ENCODE measurements around the gene BLZF1. TPM values are rescaled to one million over a fixed set of nuclear protein-coding genes. Genes with fewer than 3 reads are reported as not detected.
A peak's percentile ranks its signal among the peaks of the same experiment; 100 is the strongest.
"Not testable (repeated sequence)": the region's sequence is repeated elsewhere in the genome, so short reads cannot be mapped to it uniquely, and the experiment has no call there.

Gene BLZF1
- total RNA-seq, 1 donor from 2014 or later: 11.5 TPM

- Histone ChIP-seq H3K27me3 (ENCODE audit: control insufficient read depth in 3 of 3, insufficient read depth in 3 of 3, low read length in 3 of 3) (no peaks in the 10 kb centered on the region), H3K4me3 (ENCODE audit: low read length in 3 of 3) (no peak overlapping the region), H3K9me3 (ENCODE audit: control insufficient read depth in 3 of 3, low read length in 3 of 3) (no peaks in the 10 kb centered on the region), H3K4me1 (ENCODE audit: control insufficient read depth in 3 of 3, insufficient read depth in 3 of 3, low read length in 3 of 3) (no peaks in the 10 kb centered on the region), H3K36me3 (ENCODE audit: control insufficient read depth in 3 of 3, insufficient read depth in 3 of 3, low read length in 3 of 3) (peaks cover 13 to 40% (median 31%) of the 10 kb centered on the region in 3 donors), H3K27ac (ENCODE audit: low read depth, low read length) (no peak overlapping the region), H3K9ac (ENCODE audit: low read depth in 1 of 3, low read length in 3 of 3) (no peak overlapping the region)
Measured at GRCh38 chr1:169387399-169387798, 19.4 kb downstream of the BLZF1 start.

- no peak overlapping the region for H3K27ac ChIP-seq (ENCODE audit: low read depth, low read length)
- no peaks in the 10 kb centered on the region for H3K4me1 ChIP-seq (ENCODE audit: control insufficient read depth in 3 of 3, insufficient read depth in 3 of 3, low read length in 3 of 3)
- no peaks in the 10 kb centered on the region for H3K9me3 ChIP-seq (ENCODE audit: control insufficient read depth in 3 of 3, low read length in 3 of 3)
- H3K36me3 ChIP-seq (ENCODE audit: control insufficient read depth in 3 of 3, insufficient read depth in 3 of 3, low read length in 3 of 3): peaks cover 10 to 36% (median 28%) of the 10 kb centered on the region in 3 donors
- H3K4me3 ChIP-seq (ENCODE audit: low read length in 3 of 3): no peak overlapping the region
- H3K9ac ChIP-seq (ENCODE audit: low read depth in 1 of 3, low read length in 3 of 3): no peak overlapping the region
- no peaks in the 10 kb centered on the region for H3K27me3 ChIP-seq (ENCODE audit: control insufficient read depth in 3 of 3, insufficient read depth in 3 of 3, low read length in 3 of 3)
Measured at GRCh38 chr1:169390303-169390702, 22.3 kb downstream of the BLZF1 start.

GRCh38 chr1:169392406-169392805 lies 24.4 kb downstream of the BLZF1 start:
- Histone ChIP-seq H3K4me1 (ENCODE audit: control insufficient read depth in 3 of 3, insufficient read depth in 3 of 3, low read length in 3 of 3) (no peaks in the 10 kb centered on the region), H3K27ac (ENCODE audit: low read depth, low read length) (no peak overlapping the region), H3K27me3 (ENCODE audit: control insufficient read depth in 3 of 3, insufficient read depth in 3 of 3, low read length in 3 of 3) (no peaks in the 10 kb centered on the region), H3K4me3 (ENCODE audit: low read length in 3 of 3) (no peak overlapping the region), H3K9ac (ENCODE audit: low read depth in 1 of 3, low read length in 3 of 3) (no peak overlapping the region), H3K36me3 (ENCODE audit: control insufficient read depth in 3 of 3, insufficient read depth in 3 of 3, low read length in 3 of 3) (peaks cover 9 to 26% (median 22%) of the 10 kb centered on the region in 3 donors), H3K9me3 (ENCODE audit: control insufficient read depth in 3 of 3, low read length in 3 of 3) (no peaks in the 10 kb centered on the region)

GRCh38 chr1:169395955-169396354 lies 28.0 kb downstream of the BLZF1 start:
- Histone ChIP-seq H3K4me1 (ENCODE audit: control insufficient read depth in 3 of 3, insufficient read depth in 3 of 3, low read length in 3 of 3) (no peaks in the 10 kb centered on the region), H3K4me3 (ENCODE audit: low read length in 3 of 3) (no peak overlapping the region), H3K9ac (ENCODE audit: low read depth in 1 of 3, low read length in 3 of 3) (no peak overlapping the region), H3K36me3 (ENCODE audit: control insufficient read depth in 3 of 3, insufficient read depth in 3 of 3, low read length in 3 of 3) (peaks cover 5 to 17% (median 15%) of the 10 kb centered on the region in 3 donors), H3K9me3 (ENCODE audit: control insufficient read depth in 3 of 3, low read length in 3 of 3) (no peaks in the 10 kb centered on the region), H3K27me3 (ENCODE audit: control insufficient read depth in 3 of 3, insufficient read depth in 3 of 3, low read length in 3 of 3) (no peaks in the 10 kb centered on the region), H3K27ac (ENCODE audit: low read depth, low read length) (no peak overlapping the region)

GRCh38 chr1:169402578-169402977 lies 34.6 kb downstream of the BLZF1 start:
- not testable (repeated sequence) for H3K4me3 ChIP-seq (ENCODE audit: low read length in 3 of 3); H3K9me3 ChIP-seq (ENCODE audit: control insufficient read depth in 3 of 3, low read length in 3 of 3); H3K36me3 ChIP-seq (ENCODE audit: control insufficient read depth in 3 of 3, insufficient read depth in 3 of 3, low read length in 3 of 3); H3K4me1 ChIP-seq (ENCODE audit: control insufficient read depth in 3 of 3, insufficient read depth in 3 of 3, low read length in 3 of 3); H3K27me3 ChIP-seq (ENCODE audit: control insufficient read depth in 3 of 3, insufficient read depth in 3 of 3, low read length in 3 of 3); H3K9ac ChIP-seq (ENCODE audit: low read depth in 1 of 3, low read length in 3 of 3); H3K27ac ChIP-seq (ENCODE audit: low read depth, low read length)

- H3K9me3 ChIP-seq (ENCODE audit: control insufficient read depth in 3 of 3, low read length in 3 of 3); H3K9ac ChIP-seq (ENCODE audit: low read depth in 1 of 3, low read length in 3 of 3); H3K27me3 ChIP-seq (ENCODE audit: control insufficient read depth in 3 of 3, insufficient read depth in 3 of 3, low read length in 3 of 3); H3K36me3 ChIP-seq (ENCODE audit: control insufficient read depth in 3 of 3, insufficient read depth in 3 of 3, low read length in 3 of 3); H3K4me1 ChIP-seq (ENCODE audit: control insufficient read depth in 3 of 3, insufficient read depth in 3 of 3, low read length in 3 of 3); H3K4me3 ChIP-seq (ENCODE audit: low read length in 3 of 3); H3K27ac ChIP-seq (ENCODE audit: low read depth, low read length): not testable (repeated sequence)
Measured at GRCh38 chr1:169408340-169408739, 40.3 kb downstream of the BLZF1 start.

- H3K4me1 ChIP-seq (ENCODE audit: control insufficient read depth in 3 of 3, insufficient read depth in 3 of 3, low read length in 3 of 3): no peaks in the 10 kb centered on the region
- no peak overlapping the region for H3K9ac ChIP-seq (ENCODE audit: low read depth in 1 of 3, low read length in 3 of 3)
- no peaks in the 10 kb centered on the region for H3K9me3 ChIP-seq (ENCODE audit: control insufficient read depth in 3 of 3, low read length in 3 of 3)
- no peaks in the 10 kb centered on the region for H3K36me3 ChIP-seq (ENCODE audit: control insufficient read depth in 3 of 3, insufficient read depth in 3 of 3, low read length in 3 of 3)
- H3K27me3 ChIP-seq (ENCODE audit: control insufficient read depth in 3 of 3, insufficient read depth in 3 of 3, low read length in 3 of 3): no peaks in the 10 kb centered on the region
- H3K27ac ChIP-seq (ENCODE audit: low read depth, low read length): no peak overlapping the region
- no peak overlapping the region for H3K4me3 ChIP-seq (ENCODE audit: low read length in 3 of 3)
Measured at GRCh38 chr1:169414952-169415351, 47.0 kb downstream of the BLZF1 start.

GRCh38 chr1:169421309-169421708 lies 53.3 kb downstream of the BLZF1 start:
- Histone ChIP-seq H3K4me1 (ENCODE audit: control insufficient read depth in 3 of 3, insufficient read depth in 3 of 3, low read length in 3 of 3) (no peaks in the 10 kb centered on the region), H3K27me3 (ENCODE audit: control insufficient read depth in 3 of 3, insufficient read depth in 3 of 3, low read length in 3 of 3) (peaks cover 0 to 2% (median 2%) of the 10 kb centered on the region in 3 donors), H3K9ac (ENCODE audit: low read depth in 1 of 3, low read length in 3 of 3) (no peak overlapping the region), H3K9me3 (ENCODE audit: control insufficient read depth in 3 of 3, low read length in 3 of 3) (no peaks in the 10 kb centered on the region), H3K4me3 (ENCODE audit: low read length in 3 of 3) (no peak overlapping the region), H3K27ac (ENCODE audit: low read depth, low read length) (no peak overlapping the region), H3K36me3 (ENCODE audit: control insufficient read depth in 3 of 3, insufficient read depth in 3 of 3, low read length in 3 of 3) (no peaks in the 10 kb centered on the region)

GRCh38 chr1:169426174-169426705 lies 58.2 kb downstream of the BLZF1 start:
- Histone ChIP-seq H3K4me1 (ENCODE audit: control insufficient read depth in 3 of 3, insufficient read depth in 3 of 3, low read length in 3 of 3) (peaks cover 2 to 5% (median 3%) of the 10 kb centered on the region in 3 donors), H3K9me3 (ENCODE audit: control insufficient read depth in 3 of 3, low read length in 3 of 3) (no peaks in the 10 kb centered on the region), H3K4me3 (ENCODE audit: low read length in 3 of 3) (peak overlapping the region in 1 of 3 donors; percentile 65), H3K27me3 (ENCODE audit: control insufficient read depth in 3 of 3, insufficient read depth in 3 of 3, low read length in 3 of 3) (peaks cover 7 to 11% (median 8%) of the 10 kb centered on the region in 3 donors), H3K27ac (ENCODE audit: low read depth, low read length) (no peak overlapping the region), H3K9ac (ENCODE audit: low read depth in 1 of 3, low read length in 3 of 3) (no peak overlapping the region), H3K36me3 (ENCODE audit: control insufficient read depth in 3 of 3, insufficient read depth in 3 of 3, low read length in 3 of 3) (no peaks in the 10 kb centered on the region)

- Histone ChIP-seq H3K9me3 (ENCODE audit: control insufficient read depth in 3 of 3, low read length in 3 of 3) (no peaks in the 10 kb centered on the region), H3K4me1 (ENCODE audit: control insufficient read depth in 3 of 3, insufficient read depth in 3 of 3, low read length in 3 of 3) (peaks cover 2 to 5% (median 3%) of the 10 kb centered on the region in 3 donors), H3K27me3 (ENCODE audit: control insufficient read depth in 3 of 3, insufficient read depth in 3 of 3, low read length in 3 of 3) (peaks cover 7 to 11% (median 8%) of the 10 kb centered on the region in 3 donors), H3K9ac (ENCODE audit: low read depth in 1 of 3, low read length in 3 of 3) (peak within 1 kb of the TSS in 1 of 3 donors; percentile 35), H3K36me3 (ENCODE audit: control insufficient read depth in 3 of 3, insufficient read depth in 3 of 3, low read length in 3 of 3) (no peaks in the 10 kb centered on the region), H3K27ac (ENCODE audit: low read depth, low read length) (no peak within 1 kb of the TSS), H3K4me3 (ENCODE audit: low read length in 3 of 3) (peak within 1 kb of the TSS; percentile 33 to 67 (median 65))
Measured at GRCh38 chr1:169427081-169427641, 59.2 kb downstream of the BLZF1 start, which contains the start of gene CCDC181. TSS of gene CCDC181 (minus strand) at chr1:169427474. CDS start at chr1:169424927, 2,547 bp downstream.

Measured in skeletal muscle tissue (tissue), 4 donors.